Subcutaneous adipose tissue (tissue), 4 donors: ENCODE data around the gene MYRF. TPM values are rescaled to one million over a fixed set of nuclear protein-coding genes. Genes with fewer than 3 reads are reported as not detected.

Experiments
- CTCF ChIP-seq: fragments of 450-650 bp; IDR thresholded peaks from one replicate; pipeline ENCODE4 v1.5.1; 2016; ENCODE audit warnings: low read depth, mild to moderate bottlenecking, control low read depth, antibody characterized with exemption, moderate library complexity
- total RNA-seq, 4 donors: library from RNA; depleted of rRNA; stranded (reverse); fragments of >200 nt; gene quantifications; one replicate each; pipeline ENCODE4 v1.1.0, GENCODE V29; 2016

The MYRF gene
- total RNA-seq, 4 donors from 2014 or later = 0.17 to 0.33 TPM; not detected in 2

DNA sequence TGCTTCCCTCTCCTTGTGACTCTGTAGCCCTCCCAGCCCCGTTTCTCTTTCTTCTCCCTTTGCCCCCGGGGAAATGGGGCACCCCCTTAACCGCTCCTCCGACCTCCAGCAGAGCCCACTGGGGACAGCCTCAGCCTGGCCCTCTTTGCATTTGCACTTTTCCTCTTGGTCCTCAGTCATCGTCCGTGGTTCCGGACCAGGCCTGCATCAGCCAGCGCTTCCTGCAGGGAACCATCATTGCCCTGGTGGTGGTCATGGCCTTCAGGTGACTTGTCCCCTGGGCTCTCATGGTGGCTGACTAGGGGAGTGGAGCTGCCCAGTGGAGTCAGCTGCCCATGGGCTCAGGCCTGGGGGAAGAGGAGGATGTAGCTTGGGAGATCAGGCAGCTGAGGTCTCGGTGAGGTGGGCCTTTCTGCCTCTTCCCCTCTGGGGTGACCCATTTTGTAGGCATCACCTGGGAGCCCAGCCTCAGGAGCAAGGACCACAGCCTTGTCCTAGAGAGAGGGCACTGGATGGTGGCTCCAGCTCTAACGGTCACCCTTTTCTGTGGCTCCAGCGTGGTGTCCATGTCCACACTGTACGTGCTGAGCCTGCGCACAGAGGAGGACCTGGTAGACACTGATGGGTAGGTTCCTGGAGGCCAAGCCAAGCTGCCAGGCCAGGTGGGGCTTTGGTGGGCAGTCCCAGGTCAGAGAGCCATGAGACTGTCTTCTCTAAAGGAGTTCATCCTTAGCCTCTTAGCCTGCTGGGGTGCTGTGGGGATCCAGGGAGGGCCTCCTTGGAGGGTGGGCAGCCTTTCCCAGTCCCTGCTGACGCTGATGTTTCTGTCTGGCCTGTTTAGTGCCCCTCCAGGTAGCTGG, 27.5 kb downstream of the MYRF start:
- no peak for TF ChIP-seq CTCF

- no peak for TF ChIP-seq CTCF
These were observed 28.2 kb downstream of the MYRF start for GRCh38 chr11:61780581-61781162.

DNA sequence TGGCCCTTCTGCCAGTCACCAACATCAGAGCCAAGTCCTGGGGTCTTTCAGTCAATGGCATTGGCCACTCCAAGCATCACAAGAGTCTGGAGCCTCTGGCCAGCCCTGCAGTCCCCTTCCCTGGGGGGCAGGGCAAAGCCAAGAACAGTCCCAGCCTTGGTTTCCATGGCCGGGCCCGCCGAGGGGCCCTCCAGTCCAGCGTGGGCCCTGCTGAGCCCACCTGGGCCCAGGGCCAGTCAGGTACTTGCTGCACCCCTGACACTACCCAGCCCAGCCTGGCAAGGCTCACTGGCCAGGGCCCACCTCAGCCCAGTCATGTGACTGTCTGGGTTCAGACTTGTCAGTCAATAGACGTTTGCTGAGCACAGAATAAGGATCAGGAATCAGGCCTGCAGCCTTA, 29.1 kb downstream of the MYRF start:
- TF ChIP-seq CTCF = no peak

DNA sequence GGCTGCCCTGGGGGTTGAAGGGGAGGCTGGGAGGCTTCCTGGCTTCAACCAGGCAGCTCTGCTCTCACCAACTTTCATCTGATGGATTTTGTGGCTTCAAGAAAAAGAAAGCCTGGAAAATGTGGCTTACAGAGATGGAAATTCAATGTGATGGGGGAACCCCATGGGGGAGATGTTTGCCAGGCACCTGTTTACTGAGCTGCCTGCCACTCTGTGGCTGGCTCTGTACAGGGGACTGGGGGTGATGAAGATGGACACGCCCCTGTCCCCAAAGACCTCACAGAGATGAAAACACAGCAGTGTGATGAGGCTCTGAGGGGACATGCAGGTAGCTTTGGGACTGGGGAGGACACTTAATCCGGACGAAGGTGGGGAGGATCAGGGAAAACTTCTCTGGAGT, 29.9 kb downstream of the MYRF start:
- no peak for TF ChIP-seq CTCF

- TF ChIP-seq CTCF = no peak
These were observed 30.4 kb downstream of the MYRF start for GRCh38 chr11:61782841-61783240.

- TF ChIP-seq CTCF = no peak
These were observed 31.5 kb downstream of the MYRF start for GRCh38 chr11:61783717-61784505.

GRCh38 chr11:61784506-61784805, 32.0 kb downstream of the MYRF start:
- no peak for TF ChIP-seq CTCF
